Suppressor macrophage treated with lipopolysaccharide for 4 hours (primary cell): ENCODE measurements around the gene SPATA22.
"Not testable (repeated sequence)": the region's sequence is repeated elsewhere in the genome, so short reads cannot be mapped to it uniquely, and the experiment has no call there.

ENCODE experiments used
- DNase-seq: peaks from one replicate; pipeline ENCODE4 v3.0.0-alpha.2; 2020

The SPATA22 gene

GRCh38 chr17:3469529-3469928 lies 2.1 kb downstream of the SPATA22 start:
- DNase-seq = no peak

DNA sequence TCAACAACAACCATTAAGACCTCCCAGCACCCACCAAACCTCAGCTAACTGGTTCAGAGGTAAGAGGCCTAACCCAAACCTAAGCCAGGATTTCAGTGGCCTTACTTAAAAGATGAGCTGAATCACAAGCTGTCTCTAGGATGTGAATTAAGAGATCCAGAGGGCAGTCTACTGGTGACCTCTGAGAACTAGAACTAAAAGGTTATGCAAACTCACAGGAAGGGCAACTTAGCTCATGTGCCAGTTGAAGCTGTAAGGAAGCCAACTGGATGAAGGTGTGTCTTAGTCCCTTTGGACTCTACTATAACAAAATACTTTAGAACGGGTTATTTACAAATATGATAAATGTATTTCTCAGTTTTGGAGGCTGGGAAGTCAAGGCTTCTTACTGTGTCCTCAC lies 5.3 kb downstream of the SPATA22 start:
- not testable (repeated sequence) for DNase-seq

- no peak for DNase-seq
Measured at GRCh38 chr17:3448059-3448665, 23.5 kb downstream of the SPATA22 start.

DNA sequence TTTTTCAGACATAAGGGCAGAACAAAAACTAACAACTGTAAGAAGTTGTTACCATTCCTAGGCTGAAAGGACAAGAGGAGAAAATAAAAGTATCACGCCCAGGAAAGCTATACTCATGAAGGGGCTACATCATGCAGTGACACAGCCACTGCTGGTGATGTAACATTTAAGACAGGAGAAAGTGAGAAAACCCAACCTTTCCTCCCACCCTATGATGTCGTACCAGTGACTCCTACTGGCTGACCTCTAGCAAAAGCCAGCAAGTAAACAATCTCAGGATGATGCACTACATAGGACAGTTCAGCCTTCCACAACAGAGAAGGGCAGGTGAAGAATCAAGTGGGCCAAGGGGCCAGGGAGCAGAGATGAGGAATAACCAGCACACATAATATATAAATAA lies 24.0 kb downstream of the SPATA22 start:
- peak; percentile 31 for DNase-seq

GRCh38 chr17:3440451-3440850 lies 31.2 kb downstream of the SPATA22 start:
- no peak for DNase-seq

DNA sequence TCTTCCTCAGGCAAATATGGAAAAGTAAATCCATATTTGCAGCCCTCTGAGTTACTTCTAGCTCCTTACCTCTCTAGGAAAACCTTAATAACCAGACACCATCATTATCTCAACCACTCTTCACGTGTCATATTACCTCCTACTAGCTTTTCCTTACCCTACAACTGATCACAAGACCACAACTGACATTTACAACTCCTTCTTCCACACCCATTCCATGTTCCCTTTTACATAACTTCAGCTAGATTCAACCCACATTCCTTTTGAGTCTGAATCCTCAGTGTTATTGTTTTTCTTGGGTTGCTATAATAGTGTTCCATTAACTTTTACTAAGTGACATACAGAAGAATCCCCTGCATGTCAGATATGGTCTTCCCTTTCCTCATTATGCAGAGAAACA lies 33.3 kb downstream of the SPATA22 start:
- no peak for DNase-seq

DNA sequence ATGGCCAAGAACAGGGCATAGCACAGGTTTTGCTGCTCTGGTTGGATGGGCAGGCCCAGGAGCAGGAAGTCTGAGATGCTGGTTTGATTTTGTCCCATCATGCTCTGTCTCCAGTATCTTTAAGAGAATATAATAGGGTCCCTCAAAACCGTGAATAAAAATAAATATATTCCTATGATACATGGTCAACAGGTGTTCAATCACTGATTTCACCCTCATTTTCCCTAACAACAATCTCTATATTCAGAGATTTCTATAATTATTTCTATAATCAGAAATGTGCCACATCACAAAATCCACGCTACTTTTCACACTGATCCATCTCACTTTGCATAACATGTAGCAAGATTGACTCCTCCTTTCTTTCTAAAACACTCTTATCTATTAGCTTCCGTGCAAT lies 37.9 kb downstream of the SPATA22 start, which contains the start of gene OR1E2:
Gene OR1E2, minus strand, starts transcription at position 101 of the 400 bp plus-strand sequence. Its CDS starts 0 bp downstream, at position 101.
- DNase-seq = no peak

DNA sequence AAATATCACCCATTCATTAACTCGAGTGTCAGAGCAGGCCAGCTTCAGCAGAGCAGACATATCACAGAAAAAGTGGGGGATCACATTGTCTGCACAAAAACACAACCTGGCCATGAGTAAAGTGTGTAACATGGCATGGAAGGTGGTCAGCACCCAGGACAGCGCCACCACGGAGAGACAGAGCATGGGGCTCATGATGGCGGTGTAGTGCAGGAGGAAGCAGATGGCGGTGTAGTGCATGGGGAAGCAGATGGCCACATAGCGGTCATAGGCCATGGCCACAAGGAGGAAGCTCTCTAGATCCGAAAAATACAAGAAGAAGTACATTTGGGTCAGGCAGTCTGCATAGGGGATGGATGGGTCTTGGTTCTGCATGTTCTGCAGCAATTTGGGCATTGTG lies 38.4 kb downstream of the SPATA22 start:
- peak; percentile 17 for DNase-seq

DNA sequence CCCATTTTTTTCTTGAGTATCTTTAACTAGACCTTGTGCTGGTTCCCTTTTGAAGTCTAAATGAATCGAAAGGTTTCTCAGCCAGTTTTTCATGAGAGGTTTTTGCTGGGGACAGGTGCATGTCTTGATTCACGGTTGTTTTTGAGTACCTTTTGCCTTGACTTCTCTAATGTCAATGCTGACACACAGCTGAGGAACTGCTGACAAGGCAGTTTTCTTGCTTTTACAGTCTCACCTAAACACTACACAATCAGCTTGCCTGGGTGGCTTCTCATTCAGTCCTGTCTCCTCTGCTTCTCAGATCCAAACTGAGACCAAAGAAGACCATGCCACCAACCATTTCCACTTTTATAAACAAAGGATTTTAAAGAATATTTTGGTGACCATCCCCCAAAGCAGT lies 53.4 kb downstream of the SPATA22 start:
- no peak for DNase-seq

GRCh38 chr17:3415610-3416009 lies 56.0 kb downstream of the SPATA22 start:
- DNase-seq = no peak

GRCh38 chr17:3412216-3412615 lies 59.4 kb downstream of the SPATA22 start:
- DNase-seq = not testable (repeated sequence)

DNA sequence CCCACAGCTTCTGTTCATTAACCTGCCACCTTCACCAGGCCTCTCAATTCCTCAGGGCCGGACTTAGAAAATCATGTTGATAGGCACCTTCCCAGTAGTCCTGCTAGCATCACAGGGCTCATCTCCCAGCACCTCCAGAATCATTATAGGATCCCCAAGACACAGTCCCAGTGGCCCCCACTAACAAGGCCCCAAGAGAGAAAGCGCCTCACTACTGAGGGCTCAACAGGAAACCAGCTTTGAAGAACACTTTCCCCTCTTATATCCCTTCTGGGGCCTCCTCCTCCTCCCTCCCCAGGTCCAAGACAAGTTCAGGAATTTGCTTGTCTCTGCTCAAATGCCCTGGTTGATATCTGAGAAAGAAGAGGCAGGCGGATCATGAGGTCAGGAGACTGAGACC lies 60.5 kb downstream of the SPATA22 start, which contains the start of gene OR3A3:
Gene OR3A3, plus strand, starts transcription at position 301 of the 400 bp plus-strand sequence.
- DNase-seq = no peak

GRCh38 chr17:3403856-3404255 lies 67.8 kb downstream of the SPATA22 start:
- not testable (repeated sequence) for DNase-seq

DNA sequence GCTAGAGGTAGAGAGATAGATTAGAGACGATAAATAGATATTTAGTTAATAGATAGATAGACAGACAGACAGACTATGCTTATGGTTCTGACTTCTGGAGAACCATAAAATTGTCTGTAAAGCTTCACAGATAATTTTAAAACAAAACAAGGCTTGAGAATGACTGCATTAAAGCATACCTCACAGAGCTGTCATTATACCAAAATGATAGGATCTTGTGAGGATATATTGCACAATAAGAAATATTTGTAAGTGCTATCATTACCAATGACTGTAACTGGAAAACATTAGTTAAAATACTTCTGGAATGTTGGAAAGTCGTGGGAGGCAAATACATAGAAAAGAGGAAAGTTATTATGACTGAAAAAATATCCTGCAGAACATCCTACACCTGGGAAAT lies 69.8 kb downstream of the SPATA22 start:
- DNase-seq = no peak

GRCh38 chr17:3400055-3400454 lies 71.6 kb downstream of the SPATA22 start:
- no peak for DNase-seq

GRCh38 chr17:3398310-3398709 lies 73.3 kb downstream of the SPATA22 start, which contains the start of gene OR1E1:
Gene OR1E1, minus strand, starts transcription at chr17:3398410. Its CDS starts 0 bp downstream, at chr17:3398410.
- no peak for DNase-seq

DNA sequence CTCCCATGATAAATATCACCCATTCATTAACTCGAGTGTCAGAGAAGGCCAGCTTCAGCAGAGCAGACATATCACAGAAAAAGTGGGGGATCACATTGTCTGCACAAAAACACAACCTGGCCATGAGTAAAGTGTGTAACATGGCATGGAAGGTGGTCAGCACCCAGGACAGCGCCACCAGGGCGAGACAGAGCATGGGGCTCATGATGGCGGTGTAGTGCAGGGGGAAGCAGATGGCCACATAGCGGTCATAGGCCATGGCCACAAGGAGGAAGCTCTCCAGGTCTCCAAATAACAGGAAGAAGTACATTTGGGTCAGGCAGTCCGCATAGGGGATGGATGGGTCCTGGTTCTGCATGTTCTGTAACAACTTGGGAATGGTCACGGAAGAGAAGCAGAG lies 73.8 kb downstream of the SPATA22 start:
- not testable (repeated sequence) for DNase-seq
